Ascending aorta (tissue), 2 donors: ENCODE results near the gene CD19. TPM values are rescaled to one million over a fixed set of nuclear protein-coding genes. Genes with fewer than 3 reads are reported as not detected.
A peak's percentile ranks its signal among the peaks of the same experiment; 100 is the strongest.

Source experiments
- DNase-seq, 2 donors: peaks; one replicate each; pipeline ENCODE4 v3.0.0-alpha.2; 2019; ENCODE audit warnings: low spot score in 2 of 2
- H3K27ac ChIP-seq, 2 donors: fragments of 200-600 bp; sonication (generic); one replicate each; pipeline ENCODE4 v1.5.1; 2016 to 2017; ENCODE audit warnings: mild to moderate bottlenecking in 1 of 2
- H3K27me3 ChIP-seq: fragments of 200-600 bp; sonication (generic); one replicate; pipeline ENCODE4 v1.5.1; 2017
- H3K36me3 ChIP-seq, 2 donors: fragments of 200-600 bp; sonication (generic); one replicate each; pipeline ENCODE4 v1.5.1; 2016
- H3K4me1 ChIP-seq, 2 donors: fragments of 200-600 bp; sonication (generic); one replicate each; pipeline ENCODE4 v1.5.1; 2016 to 2017; ENCODE audit warnings: mild to moderate bottlenecking in 1 of 2
- H3K4me3 ChIP-seq, 2 donors: fragments of 200-600 bp; sonication (generic); one replicate each; pipeline ENCODE4 v1.5.1; 2016 to 2017; ENCODE audit warnings: mild to moderate bottlenecking in 1 of 2
- H3K9me3 ChIP-seq, 2 donors: fragments of 200-600 bp; sonication (generic); one replicate each; pipeline ENCODE4 v1.5.1; 2016
- intact Hi-C: fragments of 100-400 bp; cut with DNase I; formaldehyde crosslinking; loops from one replicate; pipeline ENCODE4 v1.15.1; 2023
- total RNA-seq: library from RNA; depleted of rRNA; stranded (reverse); fragments of >200 nt; gene quantifications from one replicate; pipeline ENCODE4 v1.1.0, GENCODE V29; 2016
- TF ChIP-seq, protein P1 (sequence below), 3 experiments: fragments of 200-600 bp in 2 of 3; fragments of 450-650 bp in 1 of 3; sonication (generic) in 2 of 3; IDR thresholded peaks; one replicate each; pipeline ENCODE4 v1.5.1; 2016 to 2019; ENCODE audit warnings: antibody characterized with exemption in 3 of 3, mild to moderate bottlenecking in 1 of 3, moderate library complexity in 1 of 3

CD19 gene
- total RNA-seq, 1 donor from 2014 or later, result not detected

DNA sequence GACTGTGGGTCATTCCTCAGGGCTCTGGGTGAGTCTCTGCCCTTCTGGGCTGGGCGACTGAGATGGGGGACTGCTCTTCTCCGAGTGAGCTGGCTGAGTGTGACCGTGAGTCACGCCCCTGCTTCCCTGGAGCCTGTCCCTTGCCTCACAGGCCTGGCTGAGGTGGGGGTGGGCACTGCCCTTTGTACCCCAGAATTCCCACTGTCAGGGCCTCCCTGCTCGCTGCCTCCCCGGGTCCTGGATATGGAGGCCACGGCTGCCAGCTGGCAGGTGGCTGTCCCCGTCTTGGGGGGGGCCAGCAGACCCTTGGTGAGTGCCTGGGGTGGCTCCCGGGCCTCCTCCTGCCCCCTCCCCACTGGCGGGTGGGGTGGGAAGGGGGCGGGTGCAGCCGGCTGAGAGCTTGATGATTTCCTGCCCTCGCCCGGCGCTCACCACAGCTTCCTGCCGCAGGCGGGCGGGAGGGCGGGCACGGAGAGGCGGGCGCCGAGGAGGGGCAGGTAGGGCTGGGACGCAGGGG, 52.9 kb downstream of the CD19 start, which contains the start of gene LAT:
TSS of gene LAT (plus strand) at position 434 of the 517 bp plus-strand sequence. CDS start 366 bp downstream, outside the sequence.
- Histone ChIP-seq H3K27ac (no peak within 1 kb of the TSS), H3K27me3 (no peaks in the 10 kb centered on the region), H3K36me3 (peaks cover 73 to 74% of the 10 kb centered on the region in 2 donors), H3K4me3 (peak within 1 kb of the TSS in 1 of 2 donors; percentile 36), H3K9me3 (no peaks in the 10 kb centered on the region), H3K4me1 (no peaks in the 10 kb centered on the region)
- DNase-seq, result no peak
- TF ChIP-seq, protein P1, sequence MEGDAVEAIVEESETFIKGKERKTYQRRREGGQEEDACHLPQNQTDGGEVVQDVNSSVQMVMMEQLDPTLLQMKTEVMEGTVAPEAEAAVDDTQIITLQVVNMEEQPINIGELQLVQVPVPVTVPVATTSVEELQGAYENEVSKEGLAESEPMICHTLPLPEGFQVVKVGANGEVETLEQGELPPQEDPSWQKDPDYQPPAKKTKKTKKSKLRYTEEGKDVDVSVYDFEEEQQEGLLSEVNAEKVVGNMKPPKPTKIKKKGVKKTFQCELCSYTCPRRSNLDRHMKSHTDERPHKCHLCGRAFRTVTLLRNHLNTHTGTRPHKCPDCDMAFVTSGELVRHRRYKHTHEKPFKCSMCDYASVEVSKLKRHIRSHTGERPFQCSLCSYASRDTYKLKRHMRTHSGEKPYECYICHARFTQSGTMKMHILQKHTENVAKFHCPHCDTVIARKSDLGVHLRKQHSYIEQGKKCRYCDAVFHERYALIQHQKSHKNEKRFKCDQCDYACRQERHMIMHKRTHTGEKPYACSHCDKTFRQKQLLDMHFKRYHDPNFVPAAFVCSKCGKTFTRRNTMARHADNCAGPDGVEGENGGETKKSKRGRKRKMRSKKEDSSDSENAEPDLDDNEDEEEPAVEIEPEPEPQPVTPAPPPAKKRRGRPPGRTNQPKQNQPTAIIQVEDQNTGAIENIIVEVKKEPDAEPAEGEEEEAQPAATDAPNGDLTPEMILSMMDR (IDR thresholded peaks at IDR 0.05), result no peak
- intact Hi-C loops, result no loop called here

DNA sequence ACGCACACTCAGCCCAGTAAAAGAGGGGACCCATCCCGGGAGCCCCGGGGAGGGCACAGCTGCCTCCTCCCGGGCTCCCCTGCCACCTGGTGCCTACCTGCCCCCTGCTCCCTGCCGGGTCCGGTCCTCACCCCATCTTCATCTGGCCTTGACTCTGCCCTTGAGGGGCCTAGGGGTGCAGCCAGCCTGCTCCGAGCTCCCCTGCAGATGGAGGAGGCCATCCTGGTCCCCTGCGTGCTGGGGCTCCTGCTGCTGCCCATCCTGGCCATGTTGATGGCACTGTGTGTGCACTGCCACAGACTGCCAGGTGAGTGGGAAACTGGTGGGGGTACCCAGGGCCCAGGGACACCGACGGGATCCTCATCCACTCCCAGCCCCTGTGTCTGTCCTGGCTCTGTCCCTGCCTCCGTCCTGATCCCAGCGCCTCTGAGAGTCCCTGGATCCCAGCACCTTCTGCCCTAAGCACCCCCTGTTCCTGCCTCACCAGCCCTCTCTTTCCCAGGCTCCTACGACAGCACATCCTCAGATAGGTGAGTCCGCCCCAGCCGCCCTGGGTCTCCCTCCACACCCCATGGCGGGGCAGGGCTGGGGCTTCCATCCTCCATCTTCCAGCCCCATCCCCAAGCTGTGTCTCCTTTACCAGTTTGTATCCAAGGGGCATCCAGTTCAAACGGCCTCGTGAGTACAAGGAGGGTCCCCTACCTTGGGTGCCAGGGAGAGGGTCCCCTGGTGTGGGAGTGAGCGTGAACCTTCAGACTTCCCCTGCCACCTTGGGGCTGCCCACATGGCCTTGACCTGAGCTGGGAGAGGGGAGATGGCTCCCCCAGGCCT, 53.7 kb downstream of the CD19 start:
- Histone ChIP-seq H3K27ac (no peak overlapping the region), H3K9me3 (no peaks in the 10 kb centered on the region), H3K4me3 (peak overlapping the region in 1 of 2 donors; percentile 36), H3K36me3 (peaks cover 68 to 75% of the 10 kb centered on the region in 2 donors), H3K4me1 (no peaks in the 10 kb centered on the region), H3K27me3 (no peaks in the 10 kb centered on the region)
- DNase-seq, result no peak
- TF ChIP-seq, protein P1 (IDR thresholded peaks at IDR 0.05), result no peak
- intact Hi-C loops, result no loop called here

DNA sequence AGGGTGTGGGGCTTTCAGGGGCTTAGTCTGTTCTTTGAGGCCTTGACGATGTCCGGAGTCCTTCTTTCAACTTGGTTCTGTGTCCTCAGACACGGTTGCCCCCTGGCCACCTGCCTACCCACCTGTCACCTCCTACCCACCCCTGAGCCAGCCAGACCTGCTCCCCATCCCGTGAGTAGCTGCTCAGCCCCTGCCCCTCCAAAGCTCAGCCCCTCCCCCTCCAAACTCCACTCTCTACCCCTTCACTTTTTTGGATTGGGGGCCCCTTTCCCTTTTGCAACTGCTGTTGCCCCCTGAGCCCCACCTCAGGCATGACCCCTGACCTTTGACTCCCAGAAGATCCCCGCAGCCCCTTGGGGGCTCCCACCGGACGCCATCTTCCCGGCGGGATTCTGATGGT, 54.3 kb downstream of the CD19 start:
- H3K27me3 ChIP-seq, result no peaks in the 10 kb centered on the region
- no peaks in the 10 kb centered on the region for H3K9me3 ChIP-seq
- H3K36me3 ChIP-seq, result peaks cover 62 to 73% of the 10 kb centered on the region in 2 donors
- no peak overlapping the region for H3K27ac ChIP-seq
- intact Hi-C loops, result no loop called here
- DNase-seq, result no peak
- H3K4me3 ChIP-seq, result no peak overlapping the region
- TF ChIP-seq, protein P1 (IDR thresholded peaks at IDR 0.05), result no peak
- H3K4me1 ChIP-seq, result no peaks in the 10 kb centered on the region

DNA sequence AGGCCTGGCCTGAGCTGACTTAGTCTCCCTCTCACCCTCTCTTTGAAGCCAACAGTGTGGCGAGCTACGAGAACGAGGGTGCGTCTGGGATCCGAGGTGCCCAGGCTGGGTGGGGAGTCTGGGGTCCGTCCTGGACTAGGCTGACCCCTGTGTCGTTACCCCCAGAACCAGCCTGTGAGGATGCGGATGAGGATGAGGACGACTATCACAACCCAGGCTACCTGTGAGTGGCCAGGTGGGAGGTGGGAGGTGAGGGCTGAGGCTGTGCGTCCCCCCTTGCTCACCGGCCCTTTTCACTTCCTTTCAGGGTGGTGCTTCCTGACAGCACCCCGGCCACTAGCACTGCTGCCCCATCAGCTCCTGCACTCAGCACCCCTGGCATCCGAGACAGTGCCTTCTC, 54.7 kb downstream of the CD19 start:
- Histone ChIP-seq H3K9me3 (no peaks in the 10 kb centered on the region), H3K27me3 (no peaks in the 10 kb centered on the region), H3K4me3 (no peak overlapping the region), H3K36me3 (peaks cover 57 to 68% of the 10 kb centered on the region in 2 donors), H3K27ac (no peak overlapping the region), H3K4me1 (no peaks in the 10 kb centered on the region)
- DNase-seq, result no peak
- TF ChIP-seq, protein P1 (IDR thresholded peaks at IDR 0.05), result no peak
- intact Hi-C loops, result no loop called here

DNA sequence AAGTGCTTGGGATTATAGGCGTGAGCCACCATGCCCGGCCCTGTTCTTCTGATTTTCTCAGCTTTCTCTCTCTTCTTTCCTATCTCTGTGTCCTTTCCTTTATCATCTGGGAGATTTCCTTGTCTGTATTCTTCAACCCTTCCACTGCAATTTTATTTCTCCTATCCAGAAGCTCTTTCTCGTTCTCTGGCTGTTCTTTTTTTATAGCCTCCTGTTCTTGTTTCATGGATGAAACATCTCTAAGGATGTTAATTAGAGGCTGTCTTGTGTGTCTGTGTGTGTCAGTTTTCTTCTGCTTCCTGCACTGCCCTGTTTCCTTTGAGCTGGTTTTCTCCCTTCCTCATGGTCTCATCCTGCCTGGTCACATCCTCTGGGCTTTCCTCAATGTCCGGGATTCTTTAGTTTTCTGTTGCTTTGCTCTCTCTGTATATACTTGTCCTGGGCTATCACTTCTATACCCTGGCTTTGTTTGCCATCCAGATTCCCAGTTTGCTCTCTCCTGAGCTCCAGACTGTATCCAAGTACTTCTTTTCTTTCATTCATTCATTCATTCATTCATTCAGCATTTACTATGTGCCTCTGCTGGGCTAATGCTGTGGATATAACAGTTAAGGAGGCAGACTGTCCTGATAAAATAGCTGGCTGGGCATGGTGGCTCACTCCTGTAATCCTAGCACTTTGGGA, 55.5 kb downstream of the CD19 start:
- TF ChIP-seq, protein P1 (IDR thresholded peaks at IDR 0.05), result no peak
- DNase-seq, result no peak
- intact Hi-C loops, result no loop called here
- no peaks in the 10 kb centered on the region for H3K4me1 ChIP-seq
- H3K9me3 ChIP-seq, result no peaks in the 10 kb centered on the region
- no peaks in the 10 kb centered on the region for H3K27me3 ChIP-seq
- no peak overlapping the region for H3K27ac ChIP-seq
- H3K36me3 ChIP-seq, result peaks cover 49 to 63% of the 10 kb centered on the region in 2 donors
- no peak overlapping the region for H3K4me3 ChIP-seq

Other genes with a start within 250 kb of the CD19 start
- 356 TPM for gene EIF3C, start 220.5 kb upstream of the CD19 start, total RNA-seq
- gene NPIPB9, start 180.2 kb upstream of the CD19 start, total RNA-seq, result not detected
- gene ATXN2L, start 109.0 kb upstream of the CD19 start, total RNA-seq, result 169 TPM
- 92.5 TPM for gene TUFM, start 85.6 kb upstream of the CD19 start, total RNA-seq
- 69.6 TPM for gene SH2B1, start 68.1 kb upstream of the CD19 start, total RNA-seq
- not detected for gene ATP2A1, start 53.5 kb upstream of the CD19 start, total RNA-seq
- gene RABEP2, start 6.7 kb upstream of the CD19 start, total RNA-seq, result 64.5 TPM
- gene NFATC2IP, start 19.0 kb downstream of the CD19 start, total RNA-seq, result 11.2 TPM
- 59.3 TPM for gene SPNS1, start 42.8 kb downstream of the CD19 start, total RNA-seq
- gene LAT, start 53.1 kb downstream of the CD19 start, total RNA-seq, result 53.4 TPM